GM19395 (cell line): Measurements from ENCODE around the gene COTL1.

Source experiments
- ATAC-seq: cut with Tn5 transposase; IDR thresholded peaks from one replicate; pipeline ENCODE4 v1.9.1; 2021; ENCODE audit warnings: mild to moderate bottlenecking, moderate library complexity; ENCODE audit not compliant: unreplicated experiment

The COTL1 gene, protein sequence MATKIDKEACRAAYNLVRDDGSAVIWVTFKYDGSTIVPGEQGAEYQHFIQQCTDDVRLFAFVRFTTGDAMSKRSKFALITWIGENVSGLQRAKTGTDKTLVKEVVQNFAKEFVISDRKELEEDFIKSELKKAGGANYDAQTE

DNA sequence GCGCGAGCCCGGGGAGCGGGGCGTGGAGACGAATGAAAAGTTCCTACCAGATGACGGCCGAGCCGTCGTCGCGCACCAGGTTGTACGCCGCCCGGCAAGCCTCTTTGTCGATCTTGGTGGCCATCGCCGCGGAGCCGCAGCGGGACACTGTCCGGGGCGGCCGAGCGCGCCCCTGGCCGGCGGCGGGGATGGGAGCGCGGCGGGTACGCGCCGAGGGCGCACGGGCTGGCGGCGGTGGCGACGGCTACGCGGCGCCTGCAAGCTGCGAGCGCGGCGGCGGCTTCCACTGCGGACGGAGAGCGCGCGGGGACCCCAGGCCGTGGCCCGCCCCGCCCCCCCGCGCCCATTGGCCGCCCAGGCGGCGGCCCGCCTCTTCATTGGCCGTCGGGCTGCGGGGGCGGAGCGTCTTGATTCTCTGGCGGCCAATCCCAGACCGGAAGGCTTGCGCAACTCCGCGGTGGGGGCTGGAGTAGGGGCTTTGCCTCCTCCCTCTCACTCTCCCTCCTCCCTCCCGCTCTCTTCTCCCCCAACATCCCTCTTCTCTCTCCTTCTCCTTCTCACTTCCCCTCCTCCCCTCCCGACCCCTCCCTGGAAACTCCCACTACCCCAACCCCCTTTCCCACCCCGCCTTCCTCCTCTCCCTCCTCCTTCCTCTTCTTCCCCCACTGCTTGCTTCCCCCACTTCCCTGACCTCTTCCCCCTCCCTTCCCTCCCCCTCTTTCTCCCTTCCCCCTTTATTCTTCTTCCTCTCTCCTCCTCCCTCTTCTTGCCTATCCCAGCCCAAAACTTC is at the start of gene COTL1:
TSS of gene COTL1 (minus strand) at position 288 of the 790 bp plus-strand sequence. CDS start at position 124, 164 bp downstream.
- ATAC-seq, result peak; percentile 75

DNA sequence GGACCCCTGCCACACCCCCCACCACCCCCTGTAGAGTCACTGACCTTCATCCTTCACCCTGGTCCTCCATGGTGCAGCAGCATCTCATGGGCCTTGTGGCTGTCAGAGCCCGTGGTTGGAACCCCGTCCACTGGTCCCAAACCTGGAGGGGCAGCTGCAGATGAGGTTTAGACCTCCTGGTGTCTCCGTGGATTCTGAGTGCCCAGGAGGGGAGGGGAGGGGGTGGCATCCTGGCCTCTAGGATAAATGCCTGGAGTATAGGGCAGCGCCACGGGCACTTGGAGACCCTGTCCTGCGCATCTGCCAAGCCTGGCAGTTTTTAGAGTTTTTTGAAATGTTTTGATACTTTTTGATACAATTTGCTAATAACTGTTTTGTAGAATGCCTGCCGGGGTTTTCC is 48.0 kb upstream of the COTL1 start:
- no peak for ATAC-seq

DNA sequence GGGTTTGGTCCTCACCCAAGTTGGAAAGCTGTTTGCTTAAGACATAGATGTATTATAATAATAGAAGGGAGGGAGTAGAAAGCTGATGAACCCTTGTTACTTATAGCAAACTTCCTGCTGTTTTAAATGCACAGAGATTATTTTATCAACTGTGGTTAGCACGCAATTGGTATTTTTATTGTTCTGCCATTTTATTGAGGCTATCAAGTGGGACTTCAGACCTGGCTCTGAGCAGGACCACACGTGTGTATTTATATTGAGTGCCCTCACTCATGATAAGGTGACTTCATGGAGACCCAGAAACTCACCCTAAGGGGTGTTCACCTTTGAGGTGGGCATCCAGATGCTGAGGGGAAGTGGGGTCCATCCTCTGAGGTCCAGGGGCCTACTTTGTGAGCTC is 47.5 kb upstream of the COTL1 start:
- ATAC-seq, result no peak

DNA sequence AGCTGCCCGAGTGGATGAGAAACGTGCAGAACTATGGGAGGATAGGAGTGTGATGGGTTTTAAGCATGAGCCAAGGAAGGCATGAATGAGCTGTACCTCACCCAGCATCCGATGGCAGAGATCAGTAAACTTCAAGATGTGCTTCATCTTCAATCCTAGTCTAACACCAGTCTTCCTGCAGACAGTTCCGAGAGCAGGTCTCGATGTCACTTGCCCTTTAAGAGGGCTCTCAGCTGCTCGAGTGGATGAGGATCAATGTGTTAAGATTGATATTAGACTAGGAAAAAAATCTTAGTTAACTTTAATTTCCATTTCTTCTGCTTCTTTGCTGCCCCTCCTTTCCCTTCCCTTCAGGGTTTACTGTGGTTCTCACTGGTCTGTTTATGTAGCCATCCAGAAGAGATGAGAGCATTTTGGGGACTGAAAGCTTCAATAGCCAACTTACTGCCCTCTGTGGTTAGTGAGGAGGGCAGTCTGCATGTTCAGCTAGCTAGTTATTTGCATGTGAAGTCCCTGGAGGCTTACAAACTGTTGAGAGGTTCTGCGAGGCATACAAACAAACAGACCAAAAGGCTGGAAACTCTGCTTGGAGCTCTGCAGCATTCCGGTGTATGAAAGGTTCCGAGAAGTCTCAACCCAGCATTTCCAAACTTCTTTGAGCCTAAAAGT is 45.7 kb upstream of the COTL1 start:
- ATAC-seq, result peak; percentile 80

DNA sequence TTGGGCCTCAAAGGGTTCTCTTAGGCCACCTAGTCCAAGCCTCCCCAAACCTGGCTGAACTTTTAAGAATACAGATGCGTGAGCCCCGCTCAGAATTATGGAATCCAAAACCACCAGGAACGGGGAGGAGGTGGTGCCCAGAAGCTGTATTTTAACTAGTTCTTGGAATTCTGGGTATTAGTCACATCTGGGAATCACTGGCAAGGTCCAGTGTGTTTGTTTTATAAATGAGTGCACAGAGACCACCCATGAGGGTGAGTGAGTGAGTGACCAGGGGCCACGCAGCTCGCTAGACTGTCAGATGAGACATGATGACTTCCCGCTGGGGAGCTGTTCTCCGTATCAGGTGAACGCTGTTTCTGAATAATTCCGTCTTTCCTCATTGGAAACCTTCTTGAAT is 44.6 kb upstream of the COTL1 start:
- ATAC-seq, result no peak

DNA sequence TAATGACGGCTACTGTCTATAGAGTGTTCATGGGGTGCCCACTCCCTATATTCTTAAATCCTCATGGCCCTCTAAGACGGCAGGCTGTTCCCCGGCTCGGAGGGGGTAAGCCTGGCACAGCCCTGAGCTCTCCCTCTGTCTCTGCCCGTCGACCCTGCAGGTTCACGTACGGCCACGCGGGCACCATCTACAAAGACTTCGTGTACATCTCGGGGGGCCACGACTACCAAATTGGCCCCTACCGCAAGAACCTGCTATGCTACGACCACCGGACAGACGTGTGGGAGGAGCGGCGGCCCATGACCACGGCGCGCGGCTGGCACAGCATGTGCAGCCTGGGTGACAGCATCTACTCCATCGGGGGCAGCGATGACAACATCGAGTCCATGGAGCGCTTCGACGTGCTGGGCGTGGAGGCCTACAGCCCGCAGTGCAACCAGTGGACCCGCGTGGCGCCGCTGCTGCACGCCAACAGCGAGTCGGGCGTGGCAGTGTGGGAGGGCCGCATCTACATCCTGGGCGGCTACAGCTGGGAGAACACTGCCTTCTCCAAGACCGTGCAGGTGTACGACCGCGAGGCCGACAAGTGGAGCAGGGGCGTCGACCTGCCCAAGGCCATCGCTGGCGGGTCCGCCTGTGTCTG is 43.7 kb upstream of the COTL1 start:
- no peak for ATAC-seq

DNA sequence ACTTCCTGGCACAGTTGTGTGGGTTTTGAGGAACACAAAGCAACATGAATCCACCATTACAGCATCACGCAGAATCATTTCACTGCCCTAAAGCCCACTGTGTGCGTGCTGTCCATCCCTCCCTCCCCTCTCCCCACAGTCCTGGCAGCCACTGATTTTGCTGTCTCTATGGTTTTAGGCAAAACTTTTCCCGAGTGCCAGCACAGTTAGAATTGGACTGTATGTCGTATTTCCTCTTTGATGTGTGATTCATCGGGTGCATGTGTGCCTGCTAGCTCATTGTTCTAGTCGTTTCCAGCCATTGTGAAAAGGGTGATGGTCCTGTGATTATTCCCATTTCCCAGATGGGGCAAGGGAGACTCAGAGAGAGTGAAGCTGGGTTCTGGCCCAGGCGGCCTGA is 43.1 kb upstream of the COTL1 start:
- ATAC-seq, result no peak

DNA sequence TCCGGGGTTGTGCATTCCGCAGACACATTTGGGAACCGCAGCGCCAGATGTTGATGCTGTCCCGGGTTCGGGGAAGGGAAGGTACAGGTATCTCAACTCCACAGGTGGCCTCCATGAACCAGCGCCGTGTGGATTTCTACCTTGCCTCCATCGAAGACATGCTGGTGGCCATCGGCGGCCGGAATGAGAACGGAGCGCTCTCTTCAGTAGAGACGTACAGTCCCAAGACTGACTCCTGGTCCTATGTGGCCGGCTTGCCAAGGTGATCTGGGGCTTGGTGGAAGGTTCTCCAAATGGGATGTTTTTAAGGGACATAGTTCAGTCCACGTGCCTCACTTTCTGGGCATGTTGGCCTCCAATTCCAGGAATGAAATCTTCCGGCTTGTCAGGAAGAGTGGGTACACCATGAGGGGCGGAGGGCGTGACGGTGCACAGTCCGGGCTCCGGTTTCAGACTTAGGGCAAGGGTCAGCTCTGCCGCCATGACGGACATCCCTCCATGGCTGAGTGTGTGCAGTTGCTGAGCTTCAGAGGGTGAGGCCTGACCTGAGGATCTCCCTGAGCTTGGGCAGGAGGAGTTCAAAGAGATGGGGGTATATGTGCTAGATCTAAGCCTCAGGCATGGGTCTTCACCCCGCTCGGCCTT is 41.9 kb upstream of the COTL1 start:
- ATAC-seq, result no peak

DNA sequence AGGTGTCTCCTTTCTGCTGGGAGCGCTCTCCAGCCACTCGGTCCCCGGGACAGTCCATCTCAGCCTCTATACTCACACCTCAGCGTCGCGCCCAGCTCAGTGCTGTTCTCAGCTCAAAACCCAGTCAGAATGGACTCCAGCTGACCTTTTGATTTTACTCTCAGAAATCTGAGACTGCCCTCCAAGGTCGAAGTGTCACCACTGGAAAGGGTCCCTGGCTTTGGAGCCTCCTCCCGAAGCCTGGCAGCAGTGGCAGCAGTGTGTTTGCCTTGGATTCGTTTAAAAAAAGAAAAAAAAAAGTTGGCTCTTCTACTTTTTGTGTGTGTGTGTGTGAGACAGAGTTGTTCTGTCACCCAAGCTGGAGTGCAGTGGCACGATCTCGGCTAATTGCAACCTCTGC is 40.8 kb upstream of the COTL1 start:
- ATAC-seq, result no peak

DNA sequence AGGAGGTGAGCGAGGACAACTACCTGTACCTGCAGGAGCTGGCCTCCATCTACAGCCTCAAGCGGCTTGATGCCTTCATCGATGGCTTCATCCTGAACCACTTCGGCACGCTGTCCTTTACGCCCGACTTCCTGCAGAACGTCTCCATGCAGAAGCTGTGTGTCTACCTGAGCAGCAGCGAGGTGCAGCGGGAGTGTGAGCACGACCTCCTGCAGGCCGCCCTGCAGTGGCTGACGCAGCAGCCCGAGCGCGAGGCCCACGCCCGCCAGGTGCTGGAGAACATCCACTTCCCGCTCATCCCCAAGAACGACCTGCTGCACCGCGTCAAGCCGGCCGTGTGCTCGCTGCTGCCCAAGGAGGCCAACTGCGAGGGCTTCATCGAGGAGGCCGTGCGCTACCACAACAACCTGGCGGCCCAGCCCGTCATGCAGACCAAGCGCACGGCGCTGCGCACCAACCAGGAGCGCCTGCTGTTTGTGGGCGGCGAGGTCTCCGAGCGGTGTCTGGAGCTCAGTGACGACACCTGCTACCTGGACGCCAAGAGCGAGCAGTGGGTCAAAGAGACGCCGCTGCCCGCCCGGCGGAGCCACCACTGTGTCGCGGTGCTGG is 39.5 kb upstream of the COTL1 start:
- no peak for ATAC-seq

DNA sequence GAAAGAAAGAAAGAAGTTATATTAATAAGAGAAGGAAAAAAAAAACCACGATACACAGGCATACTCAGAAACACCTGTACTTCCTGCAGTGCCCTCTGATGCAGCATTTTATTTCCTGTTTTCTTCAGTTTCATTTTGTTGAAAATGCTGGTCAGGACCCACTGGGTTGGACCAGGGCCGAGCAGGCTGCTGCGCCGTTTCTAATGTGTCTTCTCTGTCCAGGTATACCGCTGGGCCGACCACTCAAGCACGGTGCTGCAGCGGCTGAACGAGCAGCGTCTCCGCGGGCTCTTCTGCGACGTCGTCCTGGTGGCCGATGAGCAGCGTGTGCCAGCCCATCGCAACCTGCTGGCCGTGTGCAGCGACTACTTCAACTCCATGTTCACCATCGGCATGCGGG is 38.8 kb upstream of the COTL1 start:
- no peak for ATAC-seq

DNA sequence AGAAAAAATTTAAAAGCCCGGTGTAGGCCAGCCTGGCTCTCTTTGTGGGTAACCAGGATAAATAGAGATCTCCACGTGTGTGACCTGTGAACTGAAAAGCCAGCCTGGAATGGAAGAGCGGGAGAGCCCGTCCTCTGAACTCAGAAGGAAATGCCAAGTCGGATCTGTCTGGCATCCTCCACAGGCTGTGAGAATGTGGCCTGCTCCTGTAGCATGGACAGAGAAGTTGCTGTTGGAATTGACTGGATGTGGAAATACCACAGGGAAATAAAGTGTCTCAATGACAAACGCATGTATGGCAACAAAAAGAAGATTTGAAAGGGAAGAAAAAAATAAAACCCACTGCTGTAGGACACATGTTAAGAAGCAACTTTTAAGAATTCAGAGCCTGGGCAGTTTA is 37.1 kb upstream of the COTL1 start:
- ATAC-seq, result no peak

DNA sequence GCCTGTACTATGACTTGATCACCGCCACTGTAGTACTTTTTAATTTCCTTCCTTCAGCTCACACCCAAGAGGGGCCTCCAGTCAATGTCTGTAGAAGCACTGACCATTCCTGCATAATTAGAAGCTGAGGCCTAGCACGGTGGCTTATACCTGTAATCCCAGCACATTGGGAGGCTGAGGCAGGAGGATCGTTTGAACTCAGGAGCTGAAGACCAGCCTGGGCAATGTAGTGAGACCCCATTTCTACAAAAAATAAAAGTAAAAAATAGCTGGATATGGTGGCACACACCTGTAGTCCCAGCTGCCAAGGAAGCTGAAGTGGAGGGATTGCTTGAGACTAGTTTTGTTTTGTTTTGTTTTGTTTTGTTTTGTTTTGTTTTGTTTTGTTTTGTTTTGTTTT is 36.4 kb upstream of the COTL1 start:
- ATAC-seq, result no peak

DNA sequence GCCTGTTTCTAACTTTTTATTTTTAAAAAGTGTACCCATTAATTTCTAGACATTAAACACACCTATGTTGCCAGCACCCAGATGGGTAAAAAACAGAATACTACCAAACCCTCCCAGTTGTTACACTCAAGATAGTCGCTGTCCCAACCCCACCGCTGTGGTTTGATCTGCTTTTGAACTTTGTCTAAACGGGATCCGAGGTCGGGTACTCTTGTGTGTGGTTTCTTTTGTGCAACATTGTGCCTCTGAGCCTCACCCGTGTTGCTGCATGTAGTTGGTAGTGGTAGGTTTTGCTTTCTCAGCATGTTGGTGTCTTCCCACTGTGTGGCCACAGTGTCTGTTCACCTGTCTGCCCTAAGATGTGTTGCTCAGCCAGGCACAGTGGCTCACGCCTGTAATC is 34.7 kb upstream of the COTL1 start:
- ATAC-seq, result no peak

DNA sequence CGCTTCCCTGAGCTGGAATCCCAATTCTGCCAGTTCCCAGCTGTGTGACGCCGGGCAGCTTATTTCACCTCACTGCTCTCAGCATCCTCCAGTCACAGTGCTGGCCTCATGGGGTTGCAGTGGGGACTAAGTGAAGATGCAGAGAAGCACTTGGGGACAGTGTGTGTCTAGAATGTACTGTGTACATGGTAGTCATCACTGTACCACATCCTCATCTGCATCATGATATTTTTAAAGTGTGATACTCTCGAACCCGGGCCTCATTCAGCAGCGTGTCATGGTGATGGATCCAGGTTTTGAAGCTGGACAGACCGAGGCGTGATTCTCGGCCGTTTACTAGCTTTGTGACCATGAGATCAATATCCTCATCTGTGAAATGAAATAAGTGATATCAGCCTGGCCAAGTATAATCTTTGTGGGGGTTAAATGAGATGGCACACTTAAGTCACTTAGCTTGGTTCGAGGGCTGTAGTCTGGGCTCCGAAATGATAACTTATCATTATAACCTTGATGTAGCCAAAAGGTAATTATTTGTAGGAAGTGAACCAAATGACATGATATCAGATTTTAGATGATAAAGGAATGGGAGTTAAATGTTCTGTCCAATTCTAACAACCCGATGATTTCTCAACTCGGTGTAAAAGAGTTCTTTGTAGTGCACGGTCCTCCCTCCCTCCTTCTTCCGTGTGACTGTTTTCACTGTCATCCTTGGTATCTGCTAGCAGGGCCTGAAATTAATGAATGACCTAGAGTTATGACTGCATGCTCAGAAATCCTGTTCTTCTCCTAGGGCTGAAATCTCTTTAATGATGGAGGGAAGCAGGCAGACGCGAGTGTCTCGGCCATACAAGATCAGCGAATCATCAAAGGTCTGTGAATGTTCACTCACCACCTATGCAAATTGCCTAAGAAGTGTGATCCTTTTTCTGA is 32.4 kb upstream of the COTL1 start:
- no peak for ATAC-seq

DNA sequence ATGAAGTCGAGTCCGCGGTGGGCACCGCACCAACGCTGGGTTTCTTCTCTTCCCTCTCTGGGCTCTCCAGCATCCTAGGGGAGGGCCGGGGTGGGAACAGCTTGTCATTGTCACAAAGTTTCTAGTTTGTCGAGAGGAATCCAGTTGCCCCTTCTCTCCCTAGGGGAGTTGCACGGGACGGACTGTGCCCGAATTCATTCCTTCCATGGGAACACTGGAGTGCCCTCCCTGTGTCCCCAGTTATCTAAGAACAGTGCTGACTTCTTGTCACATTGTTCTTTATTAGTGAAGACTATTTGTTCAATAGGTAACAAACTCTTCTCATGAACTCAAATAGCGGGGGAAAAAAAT is 31.6 kb upstream of the COTL1 start:
- no peak for ATAC-seq

DNA sequence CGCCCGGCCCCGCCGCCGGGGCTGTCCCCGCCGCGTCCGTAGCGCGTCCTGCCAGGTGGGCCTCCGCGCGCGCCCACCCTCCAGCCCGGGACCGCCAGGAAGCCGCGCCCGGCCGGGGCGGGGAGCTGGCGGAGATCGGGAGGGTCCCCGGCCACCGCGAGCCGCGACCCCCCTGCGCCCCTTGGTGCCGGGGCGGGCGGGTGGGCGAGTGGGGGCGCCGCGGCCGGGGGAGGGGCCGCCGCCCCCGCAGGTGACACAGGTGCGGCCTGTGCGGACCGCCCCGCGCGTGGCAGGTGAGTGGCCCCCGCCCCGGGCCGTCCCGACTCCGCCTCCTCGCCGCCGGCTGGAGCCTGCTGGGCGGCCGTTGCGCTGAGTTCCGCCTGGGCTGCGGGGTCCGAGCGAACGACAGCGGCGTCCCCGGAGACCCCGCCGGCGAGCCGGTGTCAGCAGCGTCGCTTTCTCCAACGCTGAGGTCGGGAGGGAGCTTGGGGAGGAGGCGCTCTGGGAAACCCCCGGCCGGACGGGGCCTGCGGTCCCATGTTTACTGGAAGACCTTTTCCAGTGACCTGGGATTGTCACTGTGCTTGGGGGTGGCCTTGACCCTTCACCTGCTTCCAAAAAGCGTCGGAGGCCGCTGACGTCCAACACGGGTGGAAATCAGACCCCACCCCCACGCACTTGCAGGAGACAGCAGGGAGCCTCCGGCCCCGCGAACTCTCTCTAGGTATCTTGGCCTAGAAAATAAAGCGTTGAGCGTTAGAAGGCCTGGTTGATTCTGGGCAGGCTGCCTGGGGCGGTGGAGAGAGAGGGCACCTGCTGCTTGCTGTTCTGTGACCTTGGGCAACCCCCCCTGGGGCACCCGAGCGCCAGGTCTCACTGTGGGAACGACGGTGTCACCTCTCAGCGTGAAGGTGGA is 31.0 kb upstream of the COTL1 start:
- ATAC-seq, result peak; percentile 67

DNA sequence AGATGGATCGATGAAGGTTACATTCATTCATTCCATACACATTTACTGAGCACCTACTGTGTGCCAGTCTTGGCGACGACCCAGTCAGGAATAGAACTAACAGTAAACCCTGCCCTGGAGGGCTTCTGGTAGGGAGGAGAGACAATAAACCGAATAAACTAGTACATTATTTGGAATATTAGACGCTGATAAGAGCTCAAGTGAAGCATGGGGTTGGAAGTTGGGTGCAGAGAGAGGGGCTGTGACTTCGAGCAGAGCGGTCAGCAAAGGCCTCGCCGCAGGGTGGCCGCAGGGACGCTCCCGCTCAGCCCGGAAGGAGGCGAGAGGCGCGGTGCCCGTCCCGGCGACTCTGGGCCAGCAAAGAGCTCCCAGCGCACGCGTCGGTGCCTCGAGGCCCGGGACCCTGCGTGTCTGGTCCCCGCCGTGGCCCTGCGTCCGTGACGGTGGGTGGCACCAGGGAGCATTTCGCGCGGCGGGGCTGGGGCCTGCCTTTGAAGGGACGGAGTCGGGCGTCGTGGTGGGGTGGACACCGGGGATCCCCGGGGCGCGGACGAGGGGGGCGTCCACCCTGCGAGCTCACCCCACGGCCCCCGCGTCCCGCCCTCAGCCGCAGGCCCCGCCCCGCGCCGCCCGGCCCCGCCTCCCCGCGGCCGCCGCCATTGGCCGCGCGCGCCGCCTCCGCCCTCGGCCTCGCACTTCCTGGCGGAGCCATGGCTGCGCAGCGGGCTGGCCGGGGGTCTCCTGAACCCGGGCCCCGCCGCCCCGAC is 30.1 kb upstream of the COTL1 start, which contains the start of gene KLHL36:
TSS of gene KLHL36 (plus strand) at position 684 of the 767 bp plus-strand sequence. CDS start 2,357 bp downstream, outside the sequence.
- ATAC-seq, result peak; percentile 81
